ENCODE measurements around the gene CNDP2.

The CNDP2 gene

DNA sequence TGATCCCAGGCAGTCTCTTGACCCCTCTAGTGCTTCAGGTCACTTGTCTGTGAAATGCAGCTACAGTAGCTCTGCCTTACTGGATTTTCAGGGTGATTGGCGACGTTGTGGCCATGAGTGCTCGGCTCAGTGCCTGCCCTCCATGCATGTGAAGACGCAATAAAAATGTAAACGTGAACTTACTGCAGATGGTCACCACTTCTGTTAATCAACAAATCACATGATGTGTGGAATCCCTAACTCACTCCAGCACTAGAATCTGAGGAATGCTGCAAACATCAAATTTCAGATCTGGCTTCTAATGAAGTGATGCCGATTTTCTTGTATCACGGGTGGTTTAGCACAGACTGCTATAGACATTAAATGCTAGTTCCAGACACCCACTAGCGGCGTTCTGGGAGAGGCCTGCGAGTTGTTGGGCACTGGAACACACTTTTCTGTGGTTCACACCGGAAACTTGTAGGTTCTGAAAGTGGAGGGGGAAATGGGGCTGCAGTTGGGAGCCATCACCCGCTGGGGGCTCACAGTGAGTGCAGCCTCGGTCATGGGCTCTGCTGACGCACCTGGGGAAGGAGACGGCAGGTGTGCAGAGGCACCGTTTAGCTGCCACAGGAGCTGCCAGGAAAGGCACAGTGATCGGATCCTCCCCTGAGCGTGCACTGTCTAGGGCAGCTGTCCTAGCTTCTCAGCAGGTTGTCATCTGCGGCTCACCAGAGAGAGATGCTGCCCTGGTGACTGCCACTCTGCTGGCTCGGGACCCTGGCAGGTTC, 44.7 kb downstream of the CNDP2 start:
- H3K4me3 ChIP-seq (ENCODE audit: control insufficient read depth, low read depth, low read length), result no peak overlapping the region
- TF ChIP-seq, protein P1, sequence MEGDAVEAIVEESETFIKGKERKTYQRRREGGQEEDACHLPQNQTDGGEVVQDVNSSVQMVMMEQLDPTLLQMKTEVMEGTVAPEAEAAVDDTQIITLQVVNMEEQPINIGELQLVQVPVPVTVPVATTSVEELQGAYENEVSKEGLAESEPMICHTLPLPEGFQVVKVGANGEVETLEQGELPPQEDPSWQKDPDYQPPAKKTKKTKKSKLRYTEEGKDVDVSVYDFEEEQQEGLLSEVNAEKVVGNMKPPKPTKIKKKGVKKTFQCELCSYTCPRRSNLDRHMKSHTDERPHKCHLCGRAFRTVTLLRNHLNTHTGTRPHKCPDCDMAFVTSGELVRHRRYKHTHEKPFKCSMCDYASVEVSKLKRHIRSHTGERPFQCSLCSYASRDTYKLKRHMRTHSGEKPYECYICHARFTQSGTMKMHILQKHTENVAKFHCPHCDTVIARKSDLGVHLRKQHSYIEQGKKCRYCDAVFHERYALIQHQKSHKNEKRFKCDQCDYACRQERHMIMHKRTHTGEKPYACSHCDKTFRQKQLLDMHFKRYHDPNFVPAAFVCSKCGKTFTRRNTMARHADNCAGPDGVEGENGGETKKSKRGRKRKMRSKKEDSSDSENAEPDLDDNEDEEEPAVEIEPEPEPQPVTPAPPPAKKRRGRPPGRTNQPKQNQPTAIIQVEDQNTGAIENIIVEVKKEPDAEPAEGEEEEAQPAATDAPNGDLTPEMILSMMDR (conservative IDR thresholded peaks at IDR 0.05; ENCODE audit: control insufficient read depth, insufficient read depth, low read depth, low read length), result no peak
- no peak for DNase-seq (ENCODE audit: low read depth)

DNA sequence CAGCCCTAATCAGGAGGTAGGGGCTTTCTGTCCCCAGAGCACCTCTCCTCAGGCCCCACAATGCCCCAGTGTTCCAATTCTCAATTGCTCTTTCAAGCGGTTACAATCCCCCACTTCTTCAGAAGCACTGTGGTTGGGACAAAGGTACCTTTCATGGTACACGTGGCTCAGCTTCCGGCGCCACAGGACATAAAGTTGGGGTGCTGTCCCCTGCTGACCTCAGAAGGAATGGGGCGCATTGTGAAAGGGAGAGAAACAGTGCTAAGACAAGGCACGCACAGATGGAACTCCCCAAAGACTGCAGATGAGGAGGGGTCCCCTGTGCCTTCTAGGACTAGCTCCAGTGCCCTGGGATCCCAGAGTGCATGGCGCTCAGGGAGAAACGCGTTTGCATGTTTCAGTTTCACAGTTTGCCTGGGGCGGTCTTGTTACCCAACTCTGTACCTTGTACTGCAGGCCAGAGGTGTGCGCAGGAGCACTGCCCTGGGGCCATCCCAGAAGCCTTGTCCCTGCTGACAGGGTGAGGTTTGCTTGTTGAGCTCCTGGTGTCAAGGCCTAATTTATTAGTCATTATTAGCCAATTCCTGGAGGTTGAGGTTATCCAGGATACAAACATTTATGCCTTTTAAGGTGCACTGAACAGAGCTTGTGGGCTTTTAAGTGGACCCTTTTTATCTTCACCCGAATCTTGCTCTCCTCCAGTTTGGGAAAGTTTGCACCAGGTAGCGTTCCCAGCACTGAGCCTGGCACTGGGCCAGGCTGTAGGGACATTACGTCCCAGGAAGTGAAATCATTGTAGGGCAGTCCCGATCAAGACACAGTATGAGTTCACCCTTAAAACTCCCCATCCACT, 45.8 kb downstream of the CNDP2 start:
- TF ChIP-seq, protein P1 (conservative IDR thresholded peaks at IDR 0.05; ENCODE audit: control insufficient read depth, insufficient read depth, low read depth, low read length), result no peak
- DNase-seq (ENCODE audit: low read depth), result no peak

DNA sequence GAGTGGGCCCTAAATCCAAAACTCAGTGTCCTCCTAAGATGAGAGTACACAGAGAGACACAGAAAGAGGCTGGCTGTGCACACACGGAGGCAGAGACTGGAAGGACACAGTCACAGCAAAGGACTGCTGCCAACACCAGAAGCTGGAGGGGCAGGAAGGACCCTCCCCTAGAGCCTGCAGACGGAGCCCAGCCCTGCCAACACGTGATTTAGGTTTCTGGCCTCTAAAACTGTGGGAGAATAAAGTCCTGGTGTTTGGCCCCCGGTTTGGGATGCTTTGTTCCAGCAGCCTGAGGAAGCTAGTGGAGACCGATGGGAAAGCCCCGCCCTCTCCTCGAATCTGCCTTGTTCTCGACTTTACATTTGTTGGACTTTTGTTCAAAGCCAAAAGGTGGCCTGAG, 48.7 kb downstream of the CNDP2 start:
- no peak overlapping the region for H3K4me3 ChIP-seq (ENCODE audit: control insufficient read depth, low read depth, low read length)
- DNase-seq (ENCODE audit: low read depth), result no peak
- TF ChIP-seq, protein P1 (conservative IDR thresholded peaks at IDR 0.05; ENCODE audit: control insufficient read depth, insufficient read depth, low read depth, low read length), result no peak

More for the DNA sequence above, 45.8 kb downstream of the CNDP2 start:
- no peak overlapping the region for H3K4me3 ChIP-seq (ENCODE audit: control insufficient read depth, low read depth, low read length)

DNA sequence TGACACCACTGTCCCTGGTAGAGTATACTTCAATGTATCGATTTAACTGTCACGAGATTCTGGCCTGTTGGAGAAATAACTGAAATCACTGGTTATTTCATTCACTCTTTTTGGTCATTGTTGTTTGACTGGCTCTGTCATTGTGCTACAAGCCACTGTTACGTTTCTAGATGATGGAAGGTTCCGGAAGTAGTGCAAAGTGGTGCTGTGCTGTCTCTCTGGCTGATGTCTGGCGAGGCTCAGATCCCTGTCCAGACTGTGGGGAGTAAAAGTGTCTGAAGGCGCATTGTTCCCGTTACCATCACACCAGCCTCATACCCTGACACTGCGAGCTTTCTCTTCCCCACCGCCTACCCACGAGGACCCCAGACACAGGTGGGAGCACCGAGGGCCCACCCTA, 49.8 kb downstream of the CNDP2 start:
- H3K4me3 ChIP-seq (ENCODE audit: control insufficient read depth, low read depth, low read length), result no peak overlapping the region
- no peak for DNase-seq (ENCODE audit: low read depth)
- TF ChIP-seq, protein P1 (conservative IDR thresholded peaks at IDR 0.05; ENCODE audit: control insufficient read depth, insufficient read depth, low read depth, low read length), result no peak

DNA sequence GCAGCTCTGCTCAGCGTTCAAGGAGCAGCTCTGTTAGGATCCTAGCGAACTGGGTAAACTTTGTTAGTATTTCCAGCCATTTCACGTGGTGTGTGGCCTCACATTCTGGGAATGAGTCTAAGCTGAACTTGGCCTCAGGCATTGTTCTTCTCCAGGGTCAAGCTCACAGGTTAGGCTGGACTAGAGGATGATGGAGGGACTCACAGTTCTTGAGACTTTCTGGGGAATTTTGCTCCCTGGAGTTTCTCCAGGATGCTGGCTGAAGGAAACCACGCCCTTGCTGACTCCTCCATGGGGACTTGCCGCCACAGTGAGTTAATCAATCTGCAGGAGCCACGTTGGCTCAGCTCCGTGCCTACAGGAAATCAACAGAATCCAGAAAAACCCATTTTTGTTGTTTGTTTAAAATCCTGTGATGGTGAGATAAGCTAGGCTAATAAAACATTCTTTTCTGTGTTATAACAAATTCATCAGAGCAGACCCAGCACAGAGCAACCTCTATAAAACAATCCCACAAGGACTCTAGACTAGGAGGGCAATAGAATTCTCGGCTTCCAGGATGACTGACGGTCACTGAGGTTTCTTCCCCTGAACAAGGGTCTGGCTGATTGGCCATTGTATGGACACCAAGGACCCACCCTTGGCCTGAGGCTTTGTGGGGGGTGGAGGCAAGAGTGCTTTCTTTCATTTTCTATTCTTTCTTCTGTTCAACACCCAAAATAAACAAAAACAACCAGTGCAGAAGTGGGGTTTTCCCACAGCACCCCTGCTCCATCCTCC, 50.8 kb downstream of the CNDP2 start:
- peak; percentile 69 for DNase-seq (ENCODE audit: low read depth)
- TF ChIP-seq, protein P1 (conservative IDR thresholded peaks at IDR 0.05; ENCODE audit: control insufficient read depth, insufficient read depth, low read depth, low read length), result no peak
- H3K4me3 ChIP-seq (ENCODE audit: control insufficient read depth, low read depth, low read length), result no peak overlapping the region

DNA sequence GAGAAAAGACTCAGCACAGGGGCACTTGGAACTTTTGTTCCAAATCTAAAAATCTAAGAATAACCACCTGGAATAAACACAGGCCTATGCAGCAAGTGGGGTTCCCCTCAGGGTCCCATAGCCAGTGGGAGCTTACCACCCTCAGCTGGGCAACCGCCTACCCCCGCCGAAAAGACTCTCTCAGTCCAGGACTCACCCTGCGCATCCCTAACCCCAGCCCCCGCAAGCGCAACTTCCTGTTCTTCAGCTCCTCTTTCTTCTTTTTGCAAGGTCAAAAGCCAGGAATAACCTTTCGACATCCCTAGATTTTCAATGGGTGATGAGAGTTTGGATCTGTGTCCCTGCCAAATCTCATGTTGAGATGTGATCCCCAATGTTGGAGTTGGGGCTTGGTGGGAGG, 51.7 kb downstream of the CNDP2 start:
- TF ChIP-seq, protein P1 (conservative IDR thresholded peaks at IDR 0.05; ENCODE audit: control insufficient read depth, insufficient read depth, low read depth, low read length), result no peak
- H3K4me3 ChIP-seq (ENCODE audit: control insufficient read depth, low read depth, low read length), result no peak overlapping the region
- DNase-seq (ENCODE audit: low read depth), result no peak
